C4-2B (cell line): ENCODE data around the gene GPR26.

Experiments used
- ZFX ChIP-seq: fragments of 450-650 bp; IDR thresholded peaks from 2 replicates; pipeline ENCODE4 v1.6.1; 2017
- TF ChIP-seq, protein P1 (sequence below): fragments of 450-650 bp; conservative IDR thresholded peaks from 2 replicates; pipeline ENCODE4 v1.5.1; 2017; ENCODE audit warnings: mild to moderate bottlenecking

GRCh38 chr10:123633106-123633505, 33.0 kb upstream of the GPR26 start:
- TF ChIP-seq, protein P1, sequence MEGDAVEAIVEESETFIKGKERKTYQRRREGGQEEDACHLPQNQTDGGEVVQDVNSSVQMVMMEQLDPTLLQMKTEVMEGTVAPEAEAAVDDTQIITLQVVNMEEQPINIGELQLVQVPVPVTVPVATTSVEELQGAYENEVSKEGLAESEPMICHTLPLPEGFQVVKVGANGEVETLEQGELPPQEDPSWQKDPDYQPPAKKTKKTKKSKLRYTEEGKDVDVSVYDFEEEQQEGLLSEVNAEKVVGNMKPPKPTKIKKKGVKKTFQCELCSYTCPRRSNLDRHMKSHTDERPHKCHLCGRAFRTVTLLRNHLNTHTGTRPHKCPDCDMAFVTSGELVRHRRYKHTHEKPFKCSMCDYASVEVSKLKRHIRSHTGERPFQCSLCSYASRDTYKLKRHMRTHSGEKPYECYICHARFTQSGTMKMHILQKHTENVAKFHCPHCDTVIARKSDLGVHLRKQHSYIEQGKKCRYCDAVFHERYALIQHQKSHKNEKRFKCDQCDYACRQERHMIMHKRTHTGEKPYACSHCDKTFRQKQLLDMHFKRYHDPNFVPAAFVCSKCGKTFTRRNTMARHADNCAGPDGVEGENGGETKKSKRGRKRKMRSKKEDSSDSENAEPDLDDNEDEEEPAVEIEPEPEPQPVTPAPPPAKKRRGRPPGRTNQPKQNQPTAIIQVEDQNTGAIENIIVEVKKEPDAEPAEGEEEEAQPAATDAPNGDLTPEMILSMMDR = no peak
- TF ChIP-seq ZFX = no peak
